C4-2B (cell line): Measurements from ENCODE around the gene SLC25A1.

Source experiments
- CTCF ChIP-seq: fragments of 450-650 bp; conservative IDR thresholded peaks from 2 replicates; pipeline ENCODE4 v1.5.1; 2017; ENCODE audit warnings: mild to moderate bottlenecking
- ZFX ChIP-seq: fragments of 450-650 bp; IDR thresholded peaks from 2 replicates; pipeline ENCODE4 v1.6.1; 2017

DNA sequence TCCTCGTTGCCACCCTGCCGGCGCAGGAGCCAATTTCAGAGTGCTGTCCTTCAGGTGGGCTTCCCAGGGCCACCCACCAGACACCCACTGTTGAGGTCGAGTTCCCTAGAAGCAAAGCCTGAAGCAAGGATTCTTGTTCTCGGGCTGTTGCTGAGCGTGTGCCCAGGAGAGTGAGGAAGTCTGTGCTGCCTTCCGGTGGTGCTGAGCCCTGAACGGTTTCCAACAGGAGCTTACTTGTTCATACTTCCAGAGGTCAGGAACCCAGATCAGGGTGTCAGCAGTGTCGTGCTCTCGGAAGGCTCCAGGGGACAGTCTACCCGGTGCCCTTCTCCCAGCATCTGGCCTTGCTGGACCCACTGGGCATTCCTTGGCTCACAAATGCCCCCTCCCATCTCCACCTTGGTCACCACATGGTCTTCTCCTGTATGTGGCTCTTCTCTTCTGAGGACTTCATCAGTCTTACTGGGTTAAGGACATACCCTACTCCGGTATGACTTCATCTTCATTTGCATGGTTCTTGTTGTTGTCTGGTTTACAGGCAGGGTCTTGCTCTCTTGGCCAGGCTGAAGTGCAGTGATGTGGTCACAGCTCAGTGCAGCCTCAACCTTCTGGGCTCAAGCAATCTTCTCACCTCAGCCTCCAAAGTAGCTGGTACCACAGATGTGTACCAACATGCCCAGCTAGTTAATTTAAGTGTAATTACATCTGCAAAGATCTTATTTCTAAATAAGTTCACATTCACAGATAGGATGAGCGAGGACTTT is 11.2 kb downstream of the SLC25A1 start:
- no peak for TF ChIP-seq CTCF
- no peak for TF ChIP-seq ZFX
